DOHH2 (cell line): Measurements from ENCODE around the gene PSMD11.

ENCODE experiments used
- H3F3A ChIP-seq: fragments of 200-600 bp; sonication (generic), shearing (Covaris generic); 2 replicates; pipeline ENCODE4 v1.6.0; 2016; ENCODE audit warnings: antibody characterized with exemption, mild to moderate bottlenecking; ENCODE audit not compliant: control insufficient read depth, insufficient read depth
- H3K27ac ChIP-seq: fragments of 200-600 bp; sonication (generic); 2 replicates; pipeline ENCODE4 v1.5.1; 2014; ENCODE audit warnings: low read depth, mild to moderate bottlenecking, low read length, moderate library complexity
- H3K27me3 ChIP-seq: fragments of 200-600 bp; sonication (generic); 2 replicates; pipeline ENCODE4 v1.6.1; 2014; ENCODE audit warnings: mild to moderate bottlenecking, low read length, mixed read lengths; ENCODE audit not compliant: control insufficient read depth
- H3K36me3 ChIP-seq: fragments of 200-600 bp; sonication (generic); 2 replicates; pipeline ENCODE4 v1.6.1; 2014; ENCODE audit warnings: mild to moderate bottlenecking, low read length, moderate library complexity, mixed read lengths; ENCODE audit not compliant: control insufficient read depth
- H3K4me1 ChIP-seq: fragments of 200-600 bp; sonication (generic); 2 replicates; pipeline ENCODE4 v1.6.1; 2014; ENCODE audit warnings: mild to moderate bottlenecking, low read length, mixed read lengths; ENCODE audit not compliant: control insufficient read depth
- H3K4me2 ChIP-seq: fragments of 200-600 bp; sonication (generic); 2 replicates; pipeline ENCODE4 v1.6.0; 2014; ENCODE audit warnings: mild to moderate bottlenecking, low read length, moderate library complexity
- H3K4me3 ChIP-seq: fragments of 200-600 bp; sonication (generic); 2 replicates; pipeline ENCODE4 v1.5.1; 2014; ENCODE audit warnings: mild to moderate bottlenecking, low read length, mixed read lengths
- H3K79me2 ChIP-seq: fragments of 200-600 bp; sonication (generic); 2 replicates; pipeline ENCODE4 v1.6.1; 2014; ENCODE audit warnings: mild to moderate bottlenecking, low read length, mixed read lengths; ENCODE audit not compliant: control insufficient read depth
- H3K9me2 ChIP-seq: fragments of 200-600 bp; sonication (generic); replicated peaks from 2 replicates; pipeline ENCODE4 v1.6.1; 2014; ENCODE audit warnings: mild to moderate bottlenecking, low read length, mixed read lengths; ENCODE audit not compliant: control insufficient read depth
- H3K9me3 ChIP-seq: fragments of 200-600 bp; sonication (generic); 2 replicates; pipeline ENCODE4 v1.6.1; 2014; ENCODE audit warnings: antibody characterized with exemption, low read length, mixed read lengths; ENCODE audit not compliant: control insufficient read depth, insufficient read depth
- H4K20me1 ChIP-seq: fragments of 200-600 bp; sonication (generic); 2 replicates; pipeline ENCODE4 v1.6.0; 2014; ENCODE audit warnings: low read depth, mild to moderate bottlenecking, antibody characterized with exemption, low read length, moderate library complexity; ENCODE audit not compliant: control insufficient read depth, insufficient read depth
- CTCF ChIP-seq: fragments of 200-600 bp; sonication (generic); IDR thresholded peaks from one replicate; pipeline ENCODE4 v1.5.1; 2014; ENCODE audit warnings: antibody characterized with exemption, mild to moderate bottlenecking, low read depth, low read length; ENCODE audit not compliant: poor library complexity, severe bottlenecking
- EZH2phosphoT487 ChIP-seq: fragments of 200-600 bp; sonication (generic); IDR thresholded peaks from 2 replicates; pipeline ENCODE4 v1.6.1; 2017; ENCODE audit warnings: borderline replicate concordance, mild to moderate bottlenecking, antibody characterized with exemption, low read length, moderate library complexity, mixed read lengths

The PSMD11 gene

GRCh38 chr17:32503251-32504165, 59.2 kb downstream of the PSMD11 start:
- TF ChIP-seq EZH2phosphoT487 (no peak), CTCF (no peak)
- Histone ChIP-seq H3K27me3 (peaks cover 11% of the 10 kb centered on the region; the same call in 1 of the 2 replicates), H3K36me3 (no peaks in the 10 kb centered on the region)

GRCh38 chr17:32504166-32504990, 60.1 kb downstream of the PSMD11 start:
- H3F3A ChIP-seq = no peaks in the 10 kb centered on the region
- peak overlapping the region; percentile 13 for H3K4me2 ChIP-seq
- H3K27me3 ChIP-seq = peaks cover 11% of the 10 kb centered on the region; the same call in 1 of the 2 replicates
- no peaks in the 10 kb centered on the region for H3K36me3 ChIP-seq
- H3K27ac ChIP-seq = peak overlapping the region; percentile 43
- H3K4me3 ChIP-seq = no peak overlapping the region
- peaks cover 17% of the 10 kb centered on the region for H3K4me1 ChIP-seq
- H3K79me2 ChIP-seq = no peaks in the 10 kb centered on the region
- TF ChIP-seq EZH2phosphoT487 = no peak
- TF ChIP-seq CTCF = no peak
- H3K9me3 ChIP-seq = no peaks in the 10 kb centered on the region
- no peaks in the 10 kb centered on the region for H3K9me2 ChIP-seq
- H4K20me1 ChIP-seq = no peaks in the 10 kb centered on the region

More at GRCh38 chr17:32503251-32504165, 59.2 kb downstream of the PSMD11 start:
- H3K9me3 ChIP-seq = no peaks in the 10 kb centered on the region
- peak overlapping the region; percentile 13 for H3K4me2 ChIP-seq
- peaks cover 17% of the 10 kb centered on the region for H3K4me1 ChIP-seq
- no peak overlapping the region for H3K4me3 ChIP-seq
- no peaks in the 10 kb centered on the region for H3F3A ChIP-seq
- peak overlapping the region; percentile 43 for H3K27ac ChIP-seq
- H4K20me1 ChIP-seq = no peaks in the 10 kb centered on the region
- no peaks in the 10 kb centered on the region for H3K79me2 ChIP-seq
- no peaks in the 10 kb centered on the region for H3K9me2 ChIP-seq

- H4K20me1 ChIP-seq = no peaks in the 10 kb centered on the region
- peaks cover 20% of the 10 kb centered on the region for H3K27me3 ChIP-seq
- H3K4me3 ChIP-seq = no peak overlapping the region
- no peak overlapping the region for H3K4me2 ChIP-seq
- no peaks in the 10 kb centered on the region for H3F3A ChIP-seq
- no peak overlapping the region for H3K27ac ChIP-seq
- peaks cover 22% of the 10 kb centered on the region for H3K4me1 ChIP-seq
- H3K9me3 ChIP-seq = no peaks in the 10 kb centered on the region
- TF ChIP-seq CTCF = no peak
- TF ChIP-seq EZH2phosphoT487 = no peak
- no peaks in the 10 kb centered on the region for H3K36me3 ChIP-seq
- H3K79me2 ChIP-seq = no peaks in the 10 kb centered on the region
- no peaks in the 10 kb centered on the region for H3K9me2 ChIP-seq
These were observed 64.6 kb downstream of the PSMD11 start for GRCh38 chr17:32508926-32509325.
